OCI-M2 (cell line): ENCODE measurements around the gene RGSL1.

Source experiments
- DNase-seq: peaks from one replicate; lab custom pipeline; 2025; ENCODE audit not compliant: unreplicated experiment; lab: John Stamatoyannopoulos, UW

Gene RGSL1

DNA sequence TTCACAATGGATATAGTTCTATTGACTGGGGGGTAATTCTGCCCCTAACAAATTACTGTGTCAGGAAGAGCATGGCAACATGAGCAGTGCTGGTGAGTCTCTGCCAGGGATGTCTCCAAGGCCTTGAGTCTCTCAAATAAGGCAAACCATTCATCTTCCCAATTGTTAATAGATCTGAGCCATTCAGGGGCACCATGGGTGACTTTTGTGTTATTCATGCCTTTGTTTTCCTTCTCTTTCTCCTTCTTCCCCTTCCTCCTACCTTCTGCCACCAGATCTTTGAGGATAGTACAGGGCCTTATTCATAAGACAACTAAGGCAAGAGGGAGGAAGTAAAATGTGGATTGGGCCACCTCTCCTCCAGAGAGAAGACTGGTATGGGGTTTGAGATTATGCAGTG lies at the start of gene RGSL1:
Gene RGSL1 (plus strand): TSS at position 60 of the 400 bp plus-strand sequence. CDS start 20 bp downstream, at position 80.
- no peak for DNase-seq

DNA sequence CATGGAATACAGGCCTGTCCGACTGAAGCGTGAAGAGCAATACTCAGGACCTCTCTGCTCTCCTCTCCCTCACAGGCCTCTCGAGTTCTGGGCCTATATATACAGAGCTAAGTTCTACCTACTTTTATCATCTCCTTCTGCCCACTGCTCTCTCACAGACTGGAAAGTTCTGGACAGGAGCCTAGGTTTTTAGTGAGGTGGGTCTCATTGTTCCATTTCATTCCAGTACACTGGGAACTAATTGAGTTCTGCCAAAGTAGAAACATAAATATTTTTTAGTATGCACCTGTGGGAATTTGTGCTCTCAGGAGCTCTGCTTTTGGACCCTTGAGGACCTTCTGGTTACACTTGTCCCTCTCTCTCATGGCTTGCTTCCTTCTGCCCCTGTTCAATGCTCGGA lies 49.4 kb upstream of the RGSL1 start, which contains the start of gene TEDDM1:
Gene TEDDM1 (minus strand): TSS at position 101 of the 400 bp plus-strand sequence. CDS start 182 bp downstream, outside the sequence.
- DNase-seq = no peak

DNA sequence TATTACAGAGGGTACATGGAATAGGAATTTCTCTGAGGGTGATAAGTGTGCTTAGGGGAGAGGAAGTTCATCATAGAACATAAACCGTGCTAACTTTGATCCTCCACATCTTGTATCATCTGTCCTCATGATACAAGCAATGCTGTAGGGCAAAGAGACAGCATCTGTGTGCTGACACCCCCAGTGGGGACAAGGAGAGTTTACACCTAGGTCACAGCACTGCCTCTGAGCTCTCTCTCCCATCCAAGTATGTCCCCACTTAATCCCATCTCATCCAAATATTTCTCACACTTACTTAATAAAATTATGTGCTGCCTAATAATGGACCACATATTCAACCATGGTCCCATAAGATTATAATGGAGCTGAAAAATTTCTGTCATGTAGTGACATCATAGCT lies 45.2 kb upstream of the RGSL1 start:
- no peak for DNase-seq

DNA sequence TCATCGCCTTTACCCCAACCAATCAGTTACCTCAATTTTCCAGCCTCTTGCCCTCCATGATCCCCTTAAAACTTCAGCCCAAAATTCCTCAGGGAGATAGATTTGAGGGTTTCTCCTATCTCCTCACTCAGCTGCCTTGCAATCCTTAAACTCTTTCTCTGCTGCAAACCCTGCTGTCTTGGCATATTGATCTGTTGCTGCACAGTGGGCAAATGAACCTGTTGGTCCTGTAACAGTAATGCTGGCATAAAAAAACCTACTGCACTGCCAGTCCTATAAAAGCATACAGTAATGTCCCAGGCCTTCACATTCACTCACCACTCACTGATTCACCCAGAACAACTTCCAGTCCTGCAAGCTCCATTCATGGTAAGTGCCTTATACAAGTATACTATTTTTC lies 44.4 kb upstream of the RGSL1 start:
- no peak for DNase-seq

DNA sequence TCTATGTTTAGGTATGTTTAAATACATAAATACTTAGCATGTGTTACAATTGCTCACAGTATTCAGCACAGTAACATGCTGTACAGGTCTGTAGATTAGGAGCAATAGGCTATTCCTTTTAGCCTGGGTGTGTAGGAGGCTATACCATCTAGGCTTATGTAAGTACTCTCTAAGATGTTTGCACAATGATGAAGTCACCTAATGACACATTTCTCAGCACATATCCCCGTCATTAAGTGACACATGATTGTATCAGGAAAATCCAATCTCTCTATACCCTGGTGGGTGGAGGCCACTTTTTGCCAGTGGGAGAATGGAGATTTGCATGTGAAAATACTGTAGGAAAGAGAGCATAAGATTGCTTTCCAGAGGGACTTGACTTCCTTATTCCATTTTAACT lies 43.9 kb upstream of the RGSL1 start:
- no peak for DNase-seq

DNA sequence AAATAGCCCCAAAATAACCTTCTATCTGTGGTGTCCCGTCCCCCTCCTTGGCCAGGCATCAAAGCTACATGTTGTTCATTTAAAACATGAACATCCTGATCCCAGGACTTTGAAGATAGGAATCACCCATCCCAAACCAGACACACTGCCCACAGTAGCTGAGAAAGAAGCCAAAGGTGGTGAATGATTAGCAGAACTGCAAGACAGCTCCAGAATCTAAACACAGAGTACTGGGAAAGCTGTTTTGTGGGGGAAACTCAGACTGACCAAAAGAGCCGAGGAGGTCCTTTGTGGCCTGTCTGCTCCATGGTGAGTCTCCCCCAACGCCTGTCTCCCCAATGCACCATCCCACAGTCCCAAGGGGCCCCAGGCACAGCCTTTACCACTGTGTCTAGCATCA lies 42.2 kb upstream of the RGSL1 start:
- no peak for DNase-seq

DNA sequence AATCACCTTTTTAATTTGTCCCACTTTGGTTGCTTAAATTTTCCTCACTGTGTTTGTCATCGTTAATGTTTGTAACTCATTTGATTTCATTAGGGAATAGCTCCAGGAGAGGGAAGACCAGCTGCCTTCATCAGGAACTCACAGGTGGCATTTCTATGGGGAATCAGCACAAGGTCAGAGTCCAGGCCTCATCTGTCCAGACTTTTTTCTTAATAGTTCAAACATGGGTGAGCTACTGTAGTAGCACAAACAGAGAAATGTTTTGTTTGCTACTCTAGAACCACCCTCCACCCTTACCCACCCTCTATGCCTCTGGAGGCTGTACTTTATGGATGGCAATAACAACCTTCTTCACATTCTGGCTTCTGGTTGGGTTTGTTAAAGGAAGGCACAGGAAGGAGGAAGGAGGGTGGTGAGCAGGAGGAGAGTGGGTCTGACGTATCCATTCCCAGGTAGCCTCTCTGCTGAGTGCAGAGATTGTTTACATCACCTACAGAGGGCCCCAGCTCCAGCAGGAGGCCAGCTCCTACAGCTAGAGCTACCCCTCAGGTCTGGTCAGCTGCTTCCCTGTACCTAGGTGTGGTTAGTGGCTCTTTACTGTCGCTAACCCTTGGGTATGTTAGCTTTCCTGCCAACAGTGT lies 41.4 kb upstream of the RGSL1 start:
- DNase-seq = no peak

DNA sequence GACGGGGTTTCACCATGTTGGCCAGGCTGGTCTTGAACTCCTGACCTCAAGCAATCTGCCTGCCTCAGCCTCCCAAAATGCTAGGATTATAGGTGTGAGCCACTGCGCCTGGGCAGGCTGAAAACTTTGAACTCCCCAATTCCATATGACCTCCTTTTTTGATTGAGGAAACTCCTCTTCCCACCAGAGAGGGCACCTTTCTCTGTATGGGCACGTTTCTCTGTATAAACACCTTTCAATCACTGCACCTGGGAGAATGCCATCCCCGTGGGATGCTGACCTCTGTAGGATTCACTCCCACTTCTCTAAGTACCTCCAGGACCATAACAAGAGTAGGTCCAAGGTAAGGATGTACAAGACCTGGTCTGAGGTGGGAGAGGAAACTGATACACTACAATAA lies 39.8 kb upstream of the RGSL1 start:
- no peak for DNase-seq

DNA sequence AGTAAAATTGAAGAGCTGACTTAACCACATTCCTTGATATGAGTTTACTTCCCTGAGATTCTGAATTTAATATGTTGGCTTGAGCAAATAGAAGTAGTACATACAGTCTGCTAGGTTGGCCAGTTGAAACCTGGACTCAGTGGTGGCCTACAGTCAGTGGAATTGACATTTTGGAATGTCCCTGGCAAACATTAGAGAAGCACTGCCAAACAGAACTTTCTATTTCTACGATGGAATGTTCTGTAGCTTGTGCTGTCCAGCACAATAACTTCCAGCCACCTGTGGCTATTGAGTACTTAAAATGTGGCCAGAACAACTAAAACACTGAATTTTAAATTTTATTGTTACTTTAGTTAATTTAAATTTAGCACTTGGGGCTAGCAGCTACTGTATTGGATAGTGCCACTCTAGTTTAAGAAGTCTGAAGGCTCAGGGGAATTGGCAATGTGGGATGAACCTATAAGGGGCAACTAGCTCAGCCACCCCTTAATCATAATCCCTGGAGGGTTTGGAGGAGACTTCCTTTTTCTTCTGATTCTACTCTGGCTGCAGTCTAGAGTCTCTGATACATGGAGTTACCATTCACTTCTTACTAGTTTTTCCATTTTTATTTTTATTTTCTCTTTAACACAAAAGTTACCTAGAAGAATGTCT lies 39.2 kb upstream of the RGSL1 start:
- DNase-seq = no peak

DNA sequence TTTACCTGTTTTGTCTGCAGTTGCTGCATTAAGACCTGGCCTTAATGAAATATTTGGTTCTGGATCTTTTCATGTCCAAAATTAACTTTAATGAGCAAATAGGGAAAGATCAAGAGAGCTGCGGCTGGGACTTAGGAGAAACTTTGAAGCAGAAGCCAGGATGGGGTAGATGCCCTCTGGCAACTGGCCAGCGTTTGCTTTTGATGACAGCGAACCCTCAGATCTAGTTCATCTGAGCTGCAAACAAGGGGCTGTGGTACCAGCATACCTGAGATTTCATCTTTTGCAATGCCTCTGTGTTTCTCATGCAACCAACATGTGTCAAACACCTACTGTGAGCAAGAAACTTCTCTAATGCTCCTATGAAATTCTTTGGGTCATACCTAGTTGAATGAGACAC lies 36.5 kb upstream of the RGSL1 start:
- no peak for DNase-seq

DNA sequence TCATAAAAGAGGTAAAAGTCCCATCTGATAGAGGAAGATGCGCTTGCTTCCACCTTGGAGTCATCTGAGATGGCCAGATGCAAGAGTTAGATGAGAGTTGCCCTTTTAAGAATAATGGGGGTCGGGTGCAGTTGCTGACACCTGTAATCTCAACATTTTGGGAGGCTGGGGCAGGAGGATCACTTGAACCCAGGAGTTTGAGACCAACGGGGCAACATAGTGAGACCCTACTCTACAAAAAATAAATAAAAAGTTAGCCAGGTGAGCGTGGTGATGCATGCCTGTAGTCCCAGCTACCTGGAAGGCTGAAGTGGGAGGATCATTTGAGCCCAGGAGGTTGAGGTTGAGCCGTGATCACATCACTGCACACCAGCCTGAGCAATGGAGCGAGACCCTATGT lies 36.0 kb upstream of the RGSL1 start:
- DNase-seq = no peak

DNA sequence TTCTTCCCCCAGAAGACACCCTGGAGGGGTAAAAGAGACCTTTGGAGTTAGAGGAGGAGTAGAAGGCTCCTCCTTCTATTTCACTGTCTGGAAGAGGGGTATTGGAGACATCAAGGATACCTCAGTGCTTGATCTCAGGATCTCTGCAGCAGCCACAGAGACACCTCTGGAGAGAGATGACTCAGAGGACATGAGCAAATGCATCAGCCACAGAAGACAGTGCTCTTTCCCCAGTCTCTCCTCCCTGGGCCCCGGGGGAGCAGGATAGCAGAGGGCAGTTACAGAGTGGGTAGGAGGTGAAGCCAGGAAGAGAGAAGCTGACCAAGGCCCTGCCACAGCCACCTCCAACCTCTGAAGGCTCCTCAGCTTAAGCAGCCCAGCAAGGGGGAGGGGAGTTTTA lies 34.2 kb upstream of the RGSL1 start:
- no peak for DNase-seq

DNA sequence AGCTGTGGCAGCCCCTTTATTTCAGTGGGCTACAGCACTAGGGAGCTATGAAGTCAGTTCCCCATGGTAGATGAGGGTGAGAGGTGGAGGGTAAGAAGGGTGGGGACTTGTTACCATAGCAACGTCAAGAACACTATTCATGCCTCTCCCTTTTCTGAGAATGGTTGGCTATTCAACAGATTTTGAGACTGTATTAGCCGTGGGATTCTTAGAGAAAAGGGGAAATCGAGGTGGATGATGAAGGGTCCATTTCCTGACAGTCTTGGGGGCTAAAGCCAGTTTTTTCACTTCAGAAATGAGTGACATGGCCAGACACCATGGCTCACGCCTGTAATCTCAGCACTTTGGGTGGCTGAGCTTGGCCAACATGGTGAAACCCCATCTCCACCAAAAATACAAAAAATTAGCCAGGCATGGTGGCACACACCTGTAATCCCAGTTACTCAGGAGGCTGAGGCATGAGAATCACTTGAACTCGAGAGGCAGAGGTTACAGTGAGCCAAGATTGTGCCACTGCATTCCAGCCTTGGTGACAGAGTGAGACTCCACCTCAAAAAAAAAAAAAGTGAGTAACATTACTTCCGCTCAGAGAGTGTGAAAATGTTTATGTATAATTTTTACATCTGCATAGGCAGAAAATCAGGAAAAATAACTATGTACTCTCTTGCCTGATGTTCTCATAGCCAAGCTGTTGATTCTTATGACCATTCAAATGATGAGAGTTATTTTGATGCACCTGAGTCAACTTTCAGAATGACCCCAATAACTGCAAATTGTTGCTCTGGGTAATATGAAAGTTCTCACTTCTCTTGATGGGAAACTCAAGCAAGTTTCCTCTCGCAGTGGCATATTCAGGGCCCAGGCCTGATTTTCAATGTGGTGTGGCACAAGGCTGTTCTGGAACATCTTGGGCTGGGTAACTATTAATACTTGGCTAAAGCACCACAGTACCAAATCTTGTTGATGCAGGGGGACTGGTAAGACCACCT lies 23.2 kb upstream of the RGSL1 start:
- no peak for DNase-seq

DNA sequence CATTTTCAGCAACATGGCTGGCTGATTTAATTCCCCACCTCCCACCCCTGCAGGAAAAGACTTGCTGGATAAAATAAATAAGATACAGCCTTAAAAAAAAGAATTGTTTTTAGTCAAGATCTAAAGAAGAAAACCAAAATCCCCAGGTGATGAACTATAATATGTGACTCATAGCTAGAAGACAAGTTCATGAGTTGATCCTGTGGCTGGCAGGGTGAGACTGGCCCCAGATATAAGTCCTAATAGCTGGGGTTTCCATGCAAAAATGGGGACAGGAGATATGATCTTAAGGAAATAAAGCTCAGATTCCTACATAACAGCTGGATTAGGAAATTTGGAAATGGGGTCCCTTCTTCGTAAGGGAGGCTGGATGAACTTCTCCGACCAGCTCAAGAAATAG lies 21.9 kb upstream of the RGSL1 start:
- DNase-seq = no peak

DNA sequence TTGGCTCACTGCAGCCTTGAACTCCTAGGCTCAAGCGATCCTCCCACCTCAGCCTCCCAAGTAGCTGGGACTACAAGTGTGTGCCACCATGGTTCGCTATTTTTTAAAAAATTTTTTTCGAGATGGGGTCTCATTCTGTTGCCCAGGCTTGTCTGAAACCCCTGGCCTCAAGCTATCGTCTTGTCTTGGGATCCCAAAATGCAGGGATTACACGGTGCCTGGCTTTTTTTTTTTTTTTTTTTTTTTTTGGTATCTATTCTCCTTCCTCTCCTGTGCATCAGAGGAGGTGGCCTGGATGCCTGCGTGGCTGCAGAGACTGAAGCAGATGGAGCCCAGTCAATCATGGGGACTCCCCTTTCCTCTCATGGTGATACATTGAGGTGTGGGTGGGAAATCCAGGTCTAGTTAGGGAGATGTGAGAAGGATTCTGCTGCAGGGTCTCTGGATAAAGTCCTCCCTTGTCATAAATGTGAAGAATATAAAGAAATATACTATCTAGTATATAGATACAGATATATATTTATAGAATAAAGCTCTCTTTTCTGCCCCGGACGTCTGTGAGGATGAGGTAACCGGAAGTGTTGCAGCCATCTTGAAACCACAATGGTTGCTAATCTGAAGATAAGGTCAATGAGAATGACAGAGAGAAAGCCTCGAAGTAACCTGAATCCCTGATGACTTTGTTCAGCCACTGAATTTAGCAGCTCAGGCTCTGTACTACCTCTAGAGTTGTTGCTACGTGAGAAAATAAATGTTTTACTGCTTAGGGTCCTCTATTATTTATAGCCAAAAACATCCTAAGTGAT lies 19.5 kb upstream of the RGSL1 start:
- no peak for DNase-seq

DNA sequence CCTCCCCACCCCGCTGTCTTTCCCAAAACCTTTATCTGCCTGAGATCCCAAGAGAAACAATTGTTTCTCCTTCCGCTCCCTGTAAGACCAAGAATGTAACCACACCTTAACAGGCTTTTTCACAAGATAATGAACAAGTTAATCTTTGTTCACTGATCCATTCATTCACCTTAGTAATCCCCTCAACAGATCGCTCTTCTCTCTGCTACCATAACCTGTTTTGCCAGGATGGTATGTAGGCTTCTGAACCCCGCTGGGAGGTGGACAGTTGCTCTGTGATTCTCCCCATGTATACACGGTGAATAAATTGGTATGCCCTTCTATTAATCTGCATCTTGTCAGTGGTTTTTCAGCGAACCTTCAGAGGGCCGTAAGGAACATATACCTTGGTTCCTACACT lies 18.7 kb upstream of the RGSL1 start:
- DNase-seq = no peak

DNA sequence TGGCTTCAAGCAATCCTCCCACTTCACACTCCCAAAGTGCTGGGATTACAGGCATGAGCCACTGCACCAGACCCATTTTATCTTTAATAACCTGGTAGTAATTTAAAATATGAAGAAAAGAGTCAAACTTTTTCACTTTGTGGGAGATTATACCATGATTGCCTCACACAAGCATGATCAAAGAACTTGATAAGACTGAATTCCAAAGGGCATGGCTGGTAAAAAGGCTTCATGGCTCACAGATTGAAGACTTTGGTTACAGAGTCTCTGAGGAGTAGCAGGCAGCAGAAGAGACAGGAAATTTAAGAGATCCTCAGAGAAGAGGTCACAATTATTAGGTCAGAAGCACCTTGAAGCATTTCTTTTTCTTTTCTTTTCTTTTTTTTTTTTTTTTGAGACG lies 16.4 kb upstream of the RGSL1 start:
- no peak for DNase-seq

DNA sequence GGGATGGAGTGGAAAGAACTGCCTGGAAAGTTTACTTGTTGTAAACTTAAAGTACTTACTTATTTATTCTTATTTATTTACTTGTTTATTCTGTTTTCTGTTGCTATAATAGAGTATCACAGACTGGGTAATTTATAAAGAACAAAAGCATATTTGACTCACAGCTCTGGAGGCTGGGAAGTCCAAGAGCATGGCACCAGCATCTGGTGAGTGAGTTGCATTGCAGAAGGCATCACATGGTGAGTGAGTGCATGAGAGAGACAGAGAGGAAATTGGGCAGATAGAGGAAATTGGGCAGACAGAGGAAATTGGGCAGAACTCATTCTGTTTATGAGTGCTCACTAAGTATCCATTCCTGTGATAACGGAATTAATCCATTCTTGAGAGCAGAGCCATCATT lies 11.6 kb upstream of the RGSL1 start:
- no peak for DNase-seq

DNA sequence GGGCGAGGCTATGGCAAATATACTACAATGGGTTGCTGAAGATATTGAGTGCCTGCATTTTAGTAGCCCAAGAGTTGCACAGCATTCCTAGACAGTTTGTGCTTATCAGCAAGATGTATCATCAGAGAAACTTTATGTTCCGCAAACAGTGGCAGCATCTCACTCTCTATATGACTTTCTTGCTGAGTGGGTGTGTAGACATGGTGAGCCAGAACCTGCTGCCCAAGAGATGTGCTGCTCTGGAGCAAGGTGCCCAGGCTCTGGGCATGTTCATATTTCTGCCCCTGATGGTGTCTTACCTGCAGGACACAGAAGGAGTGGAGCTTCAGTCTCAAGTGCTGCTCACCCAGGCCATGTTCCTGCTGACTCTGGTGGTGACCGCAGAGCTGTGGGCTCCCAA lies 8.2 kb upstream of the RGSL1 start:
- no peak for DNase-seq

DNA sequence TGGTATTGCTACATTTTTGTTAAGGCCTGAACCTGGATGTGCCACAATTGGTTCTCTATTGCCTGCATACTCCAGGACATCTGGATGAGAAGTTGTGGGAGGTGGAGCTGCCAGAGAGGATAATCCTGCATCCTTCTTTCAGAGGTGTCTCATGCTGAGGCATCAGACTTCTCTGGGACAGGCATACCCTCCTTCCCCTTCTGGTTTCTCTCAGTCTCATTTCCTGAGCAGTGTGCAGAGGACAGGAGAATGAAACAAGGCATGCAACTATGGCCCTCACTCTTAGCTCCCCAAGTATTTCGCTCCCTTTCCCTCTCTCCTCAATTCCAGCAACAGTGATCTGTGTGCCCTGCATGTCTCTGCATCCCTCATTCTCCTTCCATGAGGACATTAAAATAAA lies 7.6 kb upstream of the RGSL1 start:
- no peak for DNase-seq

DNA sequence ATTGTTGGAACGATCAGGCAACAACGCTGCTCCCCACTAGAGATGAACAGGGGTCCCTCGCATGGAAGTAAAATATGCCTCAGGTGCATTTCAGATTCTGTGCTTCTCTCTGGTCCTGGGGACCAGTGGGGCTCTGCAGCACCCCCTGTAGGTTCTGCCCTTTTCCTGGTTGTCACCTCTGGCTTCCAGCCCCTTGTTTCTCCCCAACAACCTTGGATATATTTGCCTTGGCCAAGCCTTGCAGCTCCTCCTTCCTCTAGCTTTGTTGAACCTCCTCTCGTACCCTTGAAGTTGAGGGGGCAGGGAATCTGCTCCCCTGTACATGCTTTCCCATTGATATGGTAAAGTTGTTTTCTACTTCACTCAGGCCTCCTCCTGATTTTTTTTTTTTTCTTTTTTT lies 5.4 kb upstream of the RGSL1 start:
- DNase-seq = no peak
